ENCODE results near the gene RASA3.

- no peak for TF ChIP-seq CTCF (IDR thresholded peaks at IDR 0.05)
- TF ChIP-seq POLR2AphosphoS5 (IDR thresholded peaks at IDR 0.05) = no peak
Measured at GRCh38 chr13:114097212-114097892, 35.1 kb downstream of the RASA3 start.

Data from gastroesophageal sphincter (tissue), 3 donors.